GM21737 (cell line): Measurements from ENCODE around the gene MAP7D3.
A peak's percentile ranks its signal among the peaks of the same experiment; 100 is the strongest.
"Not testable (repeated sequence)": the region's sequence is repeated elsewhere in the genome, so short reads cannot be mapped to it uniquely, and the experiment has no call there.

Source experiments
- ATAC-seq: cut with Tn5 transposase; IDR thresholded peaks from one replicate; pipeline ENCODE4 v1.9.1; 2021; ENCODE audit warnings: mild to moderate bottlenecking, moderate library complexity; ENCODE audit not compliant: unreplicated experiment

MAP7D3 gene

DNA sequence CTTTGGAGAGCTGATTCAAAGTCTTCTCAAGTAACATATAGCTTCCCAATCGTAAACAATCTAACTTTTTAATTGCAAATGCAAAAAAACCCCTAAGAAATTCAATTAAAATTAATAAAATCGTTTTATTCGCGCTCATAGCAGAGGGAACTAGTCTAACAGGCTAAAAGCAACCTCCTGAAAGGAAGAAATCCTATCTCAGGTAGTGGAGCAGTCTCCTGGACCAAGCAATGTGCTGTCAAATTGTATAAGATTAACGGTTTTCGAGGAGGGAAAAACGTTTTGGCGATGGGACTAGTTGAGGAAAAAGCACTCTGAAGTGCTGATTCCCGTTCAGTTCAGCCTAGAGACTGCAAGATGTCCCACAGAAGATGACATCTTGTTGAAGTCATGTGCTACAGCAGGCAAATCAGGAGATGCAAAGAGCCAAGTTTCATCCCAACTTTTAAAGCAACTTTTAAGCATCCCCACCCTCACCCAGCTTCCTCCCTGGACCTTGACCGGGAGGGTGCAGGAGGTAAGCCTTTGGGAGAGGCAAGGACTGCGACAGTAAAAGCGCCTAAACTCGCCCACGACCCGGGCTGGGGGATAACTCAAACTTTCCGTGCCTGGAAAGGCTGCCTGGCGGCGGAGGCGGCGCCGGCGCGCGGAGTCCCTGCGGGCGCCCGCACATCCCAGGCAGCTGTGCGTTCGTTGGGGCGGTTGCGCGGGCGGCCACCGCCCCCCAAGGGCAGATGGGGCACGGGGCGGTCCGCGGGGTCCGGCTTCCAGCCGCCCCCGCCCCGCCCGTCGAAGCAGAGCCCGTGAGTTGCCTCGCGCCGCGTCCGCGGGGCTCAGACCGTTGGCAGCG lies 784 bp downstream of the MAP7D3 start:
- peak; percentile 24 for ATAC-seq

DNA sequence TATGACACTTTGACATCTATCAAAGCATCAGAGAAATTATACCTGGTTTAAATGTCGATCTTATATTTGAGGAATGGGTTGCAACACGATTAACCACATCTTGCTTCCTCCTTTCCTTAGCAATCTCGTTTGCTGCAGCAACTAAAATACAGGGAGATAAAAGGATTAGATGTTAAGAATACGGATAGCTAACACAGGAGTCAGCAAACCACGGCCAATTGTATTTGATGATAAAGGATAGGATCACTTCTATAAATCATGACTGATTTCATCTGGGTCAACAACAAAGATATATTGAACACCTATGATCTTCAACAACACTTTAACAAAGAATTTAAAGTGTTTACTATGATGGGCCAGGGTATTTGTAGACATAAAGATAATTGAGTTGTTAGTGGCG lies 5.0 kb downstream of the MAP7D3 start:
- no peak for ATAC-seq

DNA sequence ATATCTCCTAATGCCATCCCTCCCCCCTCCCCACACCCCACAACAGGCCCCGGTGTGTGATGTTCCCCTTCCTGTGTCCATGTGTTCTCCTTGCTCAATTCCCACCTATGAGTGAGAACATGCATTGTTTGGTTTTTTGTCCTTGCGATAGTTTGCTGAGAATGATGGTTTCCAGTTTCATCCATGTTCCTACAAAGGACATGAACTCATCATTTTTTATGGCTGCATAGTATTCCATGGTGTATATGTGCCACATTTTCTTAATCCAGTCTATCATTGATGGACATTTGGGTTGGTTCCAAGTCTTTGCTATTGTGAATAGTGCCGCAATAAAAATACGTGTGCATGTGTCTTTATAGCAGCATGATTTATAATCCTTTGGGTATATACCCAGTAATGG lies 13.4 kb downstream of the MAP7D3 start:
- ATAC-seq: not testable (repeated sequence)

DNA sequence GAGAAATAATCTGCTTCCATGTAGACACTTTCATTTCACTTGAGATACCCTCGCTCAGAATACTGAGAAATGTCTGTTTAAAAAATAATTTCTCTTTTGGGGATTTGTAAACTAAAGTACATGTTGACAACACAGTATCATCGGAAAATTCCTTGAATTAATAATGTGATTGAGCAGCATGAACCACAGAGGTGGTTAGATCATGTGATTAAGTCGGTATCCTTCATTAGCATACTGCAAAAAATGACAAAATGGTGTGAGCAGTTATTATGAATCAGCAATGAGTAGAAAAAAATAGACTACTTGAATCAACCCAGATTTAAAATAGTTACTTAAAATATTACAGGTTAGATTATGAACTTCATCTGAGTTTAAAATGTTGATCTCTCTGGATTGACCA lies 14.1 kb downstream of the MAP7D3 start:
- no peak for ATAC-seq

DNA sequence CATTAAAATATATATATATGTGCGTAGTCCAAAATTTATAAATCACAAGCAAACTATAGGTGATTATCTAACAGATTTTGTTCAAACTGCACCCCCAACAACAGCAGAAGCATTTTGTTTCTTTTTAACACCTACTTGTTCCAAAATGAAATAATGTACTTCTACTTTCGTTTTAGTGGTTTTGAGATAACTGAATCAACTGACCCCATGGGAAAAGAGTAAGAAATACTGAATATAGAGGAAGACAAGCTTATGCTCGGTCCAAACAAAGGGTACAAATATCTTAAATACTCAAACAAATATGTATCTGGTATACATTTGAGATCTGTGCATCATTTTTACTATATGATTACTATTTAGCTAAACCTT lies 22.4 kb downstream of the MAP7D3 start:
- peak; percentile 53 for ATAC-seq

DNA sequence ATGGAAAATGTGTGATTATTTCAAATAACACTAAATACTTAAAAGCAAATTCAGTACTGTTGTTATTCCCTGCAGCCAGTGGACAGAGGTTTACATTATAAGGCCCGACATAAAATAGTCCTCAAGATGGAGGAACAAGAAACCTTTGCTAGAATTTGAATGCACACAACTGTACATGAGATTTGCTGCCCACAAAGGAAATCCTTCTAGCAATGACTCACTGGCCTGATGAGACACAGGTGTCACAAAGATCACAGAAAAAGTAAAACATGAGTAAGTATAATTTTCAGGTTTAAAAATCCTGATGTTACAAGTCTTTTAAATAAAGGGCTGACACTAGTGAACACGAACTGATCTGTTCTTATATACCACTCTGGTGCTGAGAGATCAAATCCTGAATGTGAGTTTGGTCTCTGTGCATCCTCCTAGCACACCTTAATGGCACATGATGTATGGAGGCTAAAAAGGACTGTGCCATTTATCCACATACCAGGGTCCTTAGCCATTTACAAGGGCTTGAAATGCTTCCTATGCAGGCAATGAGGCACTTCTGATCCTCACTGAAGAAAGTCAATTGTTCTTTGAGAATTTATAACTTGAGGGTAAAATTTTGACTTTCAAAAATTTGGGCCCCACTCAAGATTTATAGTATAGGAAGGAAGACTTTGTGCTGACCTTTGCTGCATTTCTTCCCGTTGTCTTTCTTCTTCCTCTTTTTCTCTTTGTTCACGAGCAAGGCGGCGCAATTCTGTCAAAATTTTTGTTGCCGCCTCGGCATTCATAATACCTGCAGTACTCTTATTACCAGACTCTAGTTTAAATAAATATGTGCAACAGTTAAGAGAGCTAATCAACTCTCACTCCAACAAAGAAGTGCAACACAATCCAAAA lies 23.0 kb downstream of the MAP7D3 start:
- ATAC-seq: peak; percentile 21

DNA sequence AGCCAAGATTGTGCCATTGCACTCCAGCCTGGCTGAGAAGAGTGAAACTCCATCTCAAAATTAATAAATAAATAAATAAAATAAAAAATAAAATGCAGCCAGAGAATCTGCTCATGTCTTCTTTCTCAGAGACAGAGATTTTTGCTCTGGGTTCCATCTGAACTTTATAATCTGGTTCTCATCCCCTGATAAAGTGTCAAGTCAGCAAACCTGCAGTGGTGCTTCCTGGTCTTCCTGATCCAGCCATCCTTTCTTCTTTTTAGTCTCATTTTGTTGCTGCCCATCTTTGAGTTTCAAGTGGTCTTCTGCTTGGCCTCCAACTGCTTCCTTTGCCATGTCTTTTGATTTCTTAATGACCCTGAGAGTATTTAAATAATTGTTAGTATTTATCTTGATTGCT lies 24.1 kb downstream of the MAP7D3 start:
- no peak for ATAC-seq

DNA sequence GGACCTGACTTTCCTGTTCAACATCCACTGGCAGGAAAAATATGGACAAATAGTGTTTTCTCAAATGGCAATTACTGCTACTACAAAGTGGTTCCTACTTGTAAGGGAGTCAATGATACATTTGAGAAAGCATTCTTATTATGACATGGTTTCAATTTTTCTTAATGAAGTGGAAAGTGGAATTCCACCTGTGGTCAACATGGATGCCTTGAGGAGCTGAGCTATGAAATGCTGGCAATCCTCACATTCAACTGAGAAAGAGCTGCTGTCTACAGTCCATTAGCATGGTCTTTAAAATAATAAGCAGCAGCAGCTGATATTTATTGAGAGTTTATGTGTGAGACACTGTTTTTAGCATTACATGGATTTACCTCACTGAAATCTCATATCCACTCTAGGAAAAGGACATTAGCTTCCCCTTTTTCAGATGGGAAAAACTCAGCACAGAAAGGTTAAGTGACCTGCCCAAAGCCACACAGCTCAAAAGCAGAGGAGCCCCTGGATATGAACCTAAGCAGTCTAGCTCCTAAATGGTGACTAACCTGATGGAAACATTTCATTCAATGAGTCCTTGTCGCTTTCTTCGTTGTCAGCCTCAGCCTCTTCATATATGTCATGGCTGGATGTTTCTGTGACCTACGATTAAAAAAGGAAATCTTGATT lies 29.2 kb downstream of the MAP7D3 start:
- no peak for ATAC-seq

DNA sequence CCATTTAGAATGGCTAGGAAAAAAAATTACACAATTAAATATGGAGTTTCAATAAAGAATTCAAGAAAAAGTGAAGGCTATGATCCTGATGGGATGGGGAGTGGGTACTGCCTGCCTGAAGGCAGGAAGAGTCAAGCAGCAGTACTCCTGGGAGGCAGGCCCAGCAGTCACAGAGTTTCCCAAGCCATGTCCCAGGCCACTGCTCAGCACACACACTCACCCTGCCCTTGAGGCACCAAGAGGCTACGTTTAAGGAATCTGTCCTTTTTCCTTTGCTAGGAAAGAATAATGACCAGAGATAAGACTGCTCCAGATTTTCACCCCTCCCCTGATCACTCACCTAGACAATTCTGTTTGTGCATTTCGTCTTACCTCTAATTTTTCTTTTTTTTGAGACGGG lies 30.2 kb downstream of the MAP7D3 start:
- ATAC-seq: no peak

DNA sequence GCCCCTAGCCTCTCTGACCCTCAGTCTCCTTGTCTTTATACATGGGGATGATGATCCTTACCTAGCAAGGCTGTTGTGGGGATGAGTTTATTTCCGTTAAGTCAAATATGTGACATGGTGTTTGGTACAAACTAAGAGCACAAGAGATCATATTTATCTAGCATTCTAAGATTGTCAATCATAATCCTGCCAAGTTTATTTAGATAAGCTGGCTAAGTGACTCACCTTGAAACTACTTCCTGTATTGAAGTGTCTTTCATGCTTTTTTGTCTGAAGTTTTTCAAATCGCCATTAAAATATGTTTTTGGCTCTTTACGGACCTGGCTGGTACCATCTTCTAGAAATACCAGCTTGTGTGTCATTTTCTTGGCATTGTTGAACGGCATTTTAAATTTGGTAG lies 30.7 kb downstream of the MAP7D3 start:
- ATAC-seq: no peak

DNA sequence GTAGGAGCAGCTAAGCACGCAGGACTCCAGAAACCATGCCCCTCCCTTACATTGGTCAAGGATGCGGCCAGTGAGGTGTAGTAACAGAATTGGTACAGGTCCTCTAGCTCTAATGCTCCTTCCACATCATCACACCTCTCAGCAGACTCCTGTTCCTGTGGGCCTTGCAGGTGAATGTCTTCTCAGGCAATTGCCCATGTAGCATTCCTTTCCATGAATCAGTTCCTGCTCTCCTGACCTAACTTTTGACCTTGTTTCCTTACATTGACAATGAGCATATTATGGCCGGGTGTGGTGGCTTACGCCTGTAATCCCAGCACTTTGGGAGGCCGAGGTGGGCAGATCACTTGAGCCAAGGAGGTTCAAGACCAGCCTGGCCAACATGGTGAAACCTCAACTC lies 31.3 kb downstream of the MAP7D3 start:
- no peak for ATAC-seq

DNA sequence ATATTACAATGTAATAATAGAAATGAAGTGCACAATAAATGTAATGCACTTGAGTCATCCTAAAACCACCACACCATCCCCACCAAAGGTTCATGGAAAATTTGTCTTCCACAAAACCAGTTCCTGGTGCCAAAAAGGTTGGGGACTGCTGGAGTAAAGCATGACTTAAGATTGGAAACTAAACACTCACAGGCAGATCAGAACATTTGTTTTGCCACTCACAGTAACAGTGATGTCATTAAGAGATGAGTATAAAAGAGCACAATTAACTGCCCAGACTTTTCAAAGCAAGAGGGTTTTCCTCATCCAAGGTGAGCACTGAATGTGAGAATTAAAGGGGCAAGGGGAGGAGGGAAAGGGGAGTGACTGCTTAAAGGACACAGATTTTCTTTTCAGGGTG lies 35.6 kb downstream of the MAP7D3 start:
- ATAC-seq: no peak

DNA sequence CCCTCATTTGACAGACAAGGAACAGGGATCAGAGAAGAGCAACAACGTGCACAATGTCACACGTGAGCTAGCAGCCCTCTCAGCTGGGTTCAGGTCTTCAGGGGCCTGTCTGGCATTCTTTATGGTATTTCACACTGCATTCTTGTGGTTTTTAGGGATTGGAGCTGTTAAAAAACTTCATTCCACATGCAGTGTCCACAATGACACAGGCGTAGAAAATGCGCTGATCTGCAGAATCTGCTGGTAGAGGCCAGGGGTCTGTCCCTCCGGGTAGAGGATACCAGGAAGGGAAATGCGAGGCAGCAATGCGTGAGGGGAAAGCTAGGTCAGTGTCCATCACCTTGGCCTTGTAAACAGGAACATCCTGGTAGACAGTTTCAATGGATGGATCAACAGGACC lies 36.6 kb downstream of the MAP7D3 start:
- ATAC-seq: no peak

DNA sequence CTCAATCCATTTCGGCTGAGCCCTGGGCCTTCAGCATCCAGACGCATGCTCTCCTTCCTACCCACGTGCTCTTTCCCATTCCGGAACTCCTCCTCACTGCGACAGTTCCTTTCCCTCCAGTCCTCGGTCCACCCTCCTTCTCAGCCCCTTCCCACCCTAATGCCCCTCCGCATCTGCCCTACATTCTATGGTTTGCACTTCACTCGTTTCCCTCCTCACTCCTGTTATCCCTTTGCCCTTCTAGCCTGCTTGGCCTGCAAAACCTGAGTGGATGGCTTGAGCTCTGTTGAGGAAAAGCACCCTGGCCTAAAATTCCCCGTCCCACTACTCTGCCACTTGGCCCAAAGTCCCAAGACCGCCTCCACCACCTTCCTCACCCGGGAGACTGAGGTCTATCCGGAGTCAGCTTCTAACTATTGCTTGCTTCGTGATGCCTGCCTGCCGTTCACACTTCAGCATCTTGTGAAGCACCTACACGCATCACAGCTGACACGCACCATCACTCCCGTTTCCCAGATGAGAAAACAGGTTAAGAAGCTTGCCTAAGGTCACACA lies 38.6 kb downstream of the MAP7D3 start:
- no peak for ATAC-seq

DNA sequence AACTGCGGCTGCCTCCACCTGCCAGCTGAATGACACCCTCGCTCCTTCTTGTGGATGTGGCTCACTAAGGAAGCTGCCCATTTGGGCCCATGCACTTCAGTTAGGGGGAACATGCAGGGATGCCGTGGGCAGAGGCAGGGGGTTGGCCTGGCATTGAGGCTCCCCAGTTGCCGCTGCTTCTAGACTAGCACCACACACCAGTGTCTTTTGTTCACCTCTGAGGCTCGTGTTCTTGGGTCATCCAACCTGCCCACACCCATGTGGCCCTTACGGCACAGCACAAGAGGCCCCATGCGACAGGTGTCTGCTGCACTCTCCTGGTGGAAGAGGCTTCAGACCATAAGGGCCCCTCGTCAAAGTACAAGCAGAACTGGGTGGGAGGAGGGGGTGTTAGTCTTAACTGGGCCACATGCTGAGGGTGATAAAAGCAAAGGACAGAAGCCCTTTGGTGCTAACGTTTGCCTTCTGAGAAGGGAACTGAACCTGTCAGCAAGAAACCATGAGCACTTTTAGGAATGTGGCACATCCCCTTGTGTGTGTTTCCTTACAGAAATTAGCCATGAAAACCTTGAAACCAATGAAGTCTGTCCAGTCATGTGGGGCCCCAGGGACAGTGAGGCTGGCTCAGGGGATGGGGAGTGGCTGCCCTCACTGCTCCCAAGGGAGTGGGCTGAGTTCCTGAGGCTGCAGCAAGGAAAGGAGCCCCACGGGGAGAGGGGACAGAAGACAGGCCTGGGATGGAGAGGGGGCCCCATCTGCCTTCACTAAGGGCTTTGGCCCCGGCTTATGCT lies 39.2 kb downstream of the MAP7D3 start:
- ATAC-seq: no peak

DNA sequence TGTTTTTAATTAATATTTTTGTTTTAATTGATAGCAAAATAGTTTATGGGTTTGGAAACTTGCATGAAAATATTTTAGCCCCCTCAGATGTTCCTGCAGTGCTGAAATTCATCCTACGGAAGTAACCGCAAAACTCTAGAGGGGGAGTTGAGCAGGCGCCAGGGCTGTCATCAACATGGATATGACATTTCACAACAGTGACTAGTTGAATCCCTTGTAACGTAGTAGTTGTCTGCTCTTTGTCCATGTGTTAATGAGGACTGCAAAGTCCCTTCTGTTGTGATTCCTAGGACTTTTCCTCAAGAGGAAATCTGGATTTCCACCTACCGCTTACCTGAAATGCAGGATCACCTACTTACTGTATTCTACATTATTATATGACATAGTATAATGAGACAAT lies 40.4 kb downstream of the MAP7D3 start:
- ATAC-seq: no peak

DNA sequence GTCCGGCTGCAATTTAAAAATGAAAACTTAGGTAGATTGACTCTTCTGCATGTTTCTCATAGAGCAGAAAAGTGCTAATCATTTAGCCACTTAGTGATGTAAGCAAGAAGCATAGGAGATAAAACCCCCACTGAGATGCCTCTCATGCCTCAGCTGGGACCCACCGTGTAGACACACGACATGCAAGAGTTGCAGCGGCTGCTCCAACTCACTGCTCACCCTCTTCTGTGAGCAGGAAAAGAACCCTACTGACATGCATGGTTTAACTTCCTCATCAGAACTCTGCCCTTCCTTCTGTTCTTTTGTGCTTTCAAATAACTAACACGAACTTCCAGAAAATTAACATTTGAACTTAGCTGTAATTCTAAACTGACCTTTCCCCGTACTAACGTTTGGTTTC lies 41.0 kb downstream of the MAP7D3 start:
- ATAC-seq: no peak

DNA sequence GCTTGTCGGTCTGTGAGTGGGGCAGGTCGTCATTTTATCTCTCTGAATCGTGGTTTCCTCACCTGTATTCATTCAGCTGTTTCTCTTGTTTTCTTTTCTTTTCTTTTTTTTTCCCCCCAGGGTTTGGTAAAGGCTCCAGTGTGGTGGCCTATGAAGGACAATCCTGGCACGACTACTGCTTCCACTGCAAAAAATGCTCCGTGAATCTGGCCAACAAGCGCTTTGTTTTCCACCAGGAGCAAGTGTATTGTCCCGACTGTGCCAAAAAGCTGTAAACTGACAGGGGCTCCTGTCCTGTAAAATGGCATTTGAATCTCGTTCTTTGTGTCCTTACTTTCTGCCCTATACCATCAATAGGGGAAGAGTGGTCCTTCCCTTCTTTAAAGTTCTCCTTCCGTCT lies 41.4 kb downstream of the MAP7D3 start:
- no peak for ATAC-seq

DNA sequence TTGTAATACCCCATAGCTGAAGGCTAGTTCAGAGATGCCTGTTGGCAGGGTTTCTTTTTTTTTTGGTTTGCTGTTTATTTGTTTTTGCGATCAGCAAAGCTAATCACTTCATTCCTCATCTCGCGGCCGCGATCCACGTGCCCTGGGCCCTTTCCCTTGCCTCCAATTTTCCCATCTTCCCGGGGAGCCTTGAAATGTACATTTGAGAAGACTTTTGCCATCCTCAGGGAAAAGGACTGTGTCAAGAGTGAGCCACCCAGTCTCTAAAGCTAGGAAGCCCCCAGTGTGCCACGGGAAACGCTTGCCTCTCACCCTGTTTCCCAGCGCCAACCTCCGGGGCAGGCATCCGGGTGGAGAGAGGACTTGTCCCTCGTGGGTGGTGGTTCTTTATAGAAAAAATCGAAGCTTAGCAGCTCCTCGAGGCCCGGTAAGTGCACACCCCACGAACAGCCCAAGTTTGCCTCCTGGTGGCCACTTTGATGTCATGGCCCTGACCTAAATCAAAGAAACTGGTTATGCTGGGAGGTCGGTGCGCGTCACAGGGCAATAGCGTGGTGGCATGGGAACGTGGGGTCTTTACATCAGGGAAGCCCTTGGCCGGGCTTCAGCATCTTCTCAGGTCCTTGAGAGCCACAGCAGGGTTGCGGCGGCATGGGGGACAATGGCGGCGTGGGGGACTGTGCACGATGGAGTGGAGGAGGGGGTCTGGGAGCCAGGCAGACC lies 42.0 kb downstream of the MAP7D3 start:
- no peak for ATAC-seq

DNA sequence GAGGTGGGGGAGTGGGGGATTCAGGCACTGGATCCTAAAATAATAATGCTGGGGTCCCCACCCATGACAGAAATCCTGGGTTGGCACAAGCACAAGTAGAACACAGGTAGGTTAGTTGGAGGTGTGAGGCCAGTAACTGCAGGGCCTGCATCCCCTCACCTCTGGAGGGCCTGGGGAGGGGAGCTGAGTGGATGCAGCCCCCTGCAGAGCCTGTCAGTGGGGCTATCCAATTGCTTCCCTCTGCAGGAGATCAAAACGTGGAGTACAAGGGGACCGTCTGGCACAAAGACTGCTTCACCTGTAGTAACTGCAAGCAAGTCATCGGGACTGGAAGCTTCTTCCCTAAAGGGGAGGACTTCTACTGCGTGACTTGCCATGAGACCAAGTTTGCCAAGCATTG lies 43.7 kb downstream of the MAP7D3 start:
- ATAC-seq: no peak
